ENCODE results near the gene ZFPM1.
"Not testable (repeated sequence)": the region's sequence is repeated elsewhere in the genome, so short reads cannot be mapped to it uniquely, and the experiment has no call there.

The ZFPM1 gene

DNA sequence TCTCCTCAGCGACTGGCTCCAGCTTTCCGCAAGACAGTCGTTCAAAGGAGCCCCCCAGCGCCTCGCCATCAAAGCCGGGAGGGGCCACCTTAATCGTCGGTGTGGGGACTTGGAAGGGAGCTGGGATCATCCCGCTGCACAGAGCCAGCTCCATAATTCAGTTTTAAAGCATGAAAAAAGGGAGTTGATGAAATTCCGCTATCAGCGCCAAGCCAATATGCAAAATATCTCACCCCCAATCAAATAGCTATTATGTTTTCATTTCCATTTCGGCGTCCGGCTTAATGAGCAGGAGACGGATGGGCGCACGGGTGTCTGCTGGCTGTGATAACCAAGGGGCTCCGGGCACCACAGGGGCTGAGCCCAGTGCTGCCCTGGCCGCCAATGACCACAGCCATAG, 27.7 kb downstream of the ZFPM1 start:
- DNase-seq (ENCODE audit: low read depth): no peak

GRCh38 chr16:88481851-88482250, 28.8 kb downstream of the ZFPM1 start:
- DNase-seq (ENCODE audit: low read depth): no peak

GRCh38 chr16:88482630-88483391, 29.7 kb downstream of the ZFPM1 start:
- DNase-seq (ENCODE audit: low read depth): no peak

- no peak for DNase-seq (ENCODE audit: low read depth)
These were observed 30.2 kb downstream of the ZFPM1 start for GRCh38 chr16:88483392-88483641.

DNA sequence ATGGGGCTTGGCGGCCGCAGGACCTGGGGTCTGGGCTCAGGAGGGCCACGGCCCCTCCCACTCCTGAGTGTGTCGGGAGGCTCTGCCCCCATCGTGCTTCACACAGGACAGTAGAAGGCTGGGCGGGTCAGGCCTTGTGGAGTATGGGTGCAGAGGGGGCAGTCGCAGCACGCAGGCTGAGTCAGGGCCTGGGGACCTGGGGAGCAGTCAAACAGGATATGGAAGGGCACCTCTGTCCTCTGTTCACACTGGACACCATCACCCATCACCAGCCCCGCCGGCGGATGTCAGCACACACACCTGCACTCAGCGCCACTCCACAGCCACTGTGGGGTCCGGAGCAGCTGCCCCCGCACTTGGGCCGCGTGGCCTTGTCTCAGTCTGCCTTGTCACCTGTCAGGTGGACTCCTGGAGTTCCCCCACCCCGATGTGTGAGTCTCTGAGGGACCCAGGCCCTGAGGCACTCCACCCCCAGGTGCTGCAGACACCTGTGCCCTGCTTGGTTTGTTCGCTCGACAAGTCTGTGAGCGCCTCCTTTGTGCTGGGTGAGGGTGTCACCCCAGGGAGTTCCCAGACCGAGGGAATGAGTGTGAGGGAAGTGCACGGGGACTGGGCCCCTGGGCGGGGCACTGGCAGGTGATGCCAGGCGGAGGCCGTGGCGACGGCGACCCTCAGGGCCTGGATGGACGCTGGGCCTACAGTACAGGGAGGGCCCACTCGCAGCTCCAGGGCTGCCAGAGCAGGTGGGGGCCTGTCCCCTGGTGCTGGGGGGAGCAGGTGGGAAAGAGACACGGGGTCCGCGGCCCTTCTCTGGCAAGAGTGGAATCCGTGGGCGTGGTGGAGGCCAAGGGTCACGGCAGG, 31.7 kb downstream of the ZFPM1 start:
- no peak for DNase-seq (ENCODE audit: low read depth)

DNA sequence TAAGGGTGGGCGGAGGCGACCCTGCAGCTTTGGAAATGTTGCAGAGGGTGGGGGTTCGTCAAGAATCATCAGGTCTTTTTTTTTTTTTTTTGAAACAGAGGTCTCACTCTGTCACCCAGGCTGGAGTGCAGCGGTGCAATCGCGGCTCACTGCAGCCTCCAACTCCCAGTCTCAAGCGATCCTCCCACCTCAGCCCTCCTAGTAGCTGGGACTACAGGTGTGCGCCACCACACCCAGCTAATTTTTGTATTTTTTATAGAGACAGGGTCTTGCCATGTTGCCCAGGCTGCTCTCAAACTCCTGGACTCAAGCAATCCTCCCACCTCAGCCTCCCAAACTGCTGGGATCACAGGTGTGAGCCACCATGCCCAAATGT, 32.3 kb downstream of the ZFPM1 start:
- not testable (repeated sequence) for DNase-seq (ENCODE audit: low read depth)

GRCh38 chr16:88486398-88487123, 33.5 kb downstream of the ZFPM1 start:
- no peak for DNase-seq (ENCODE audit: low read depth)

DNA sequence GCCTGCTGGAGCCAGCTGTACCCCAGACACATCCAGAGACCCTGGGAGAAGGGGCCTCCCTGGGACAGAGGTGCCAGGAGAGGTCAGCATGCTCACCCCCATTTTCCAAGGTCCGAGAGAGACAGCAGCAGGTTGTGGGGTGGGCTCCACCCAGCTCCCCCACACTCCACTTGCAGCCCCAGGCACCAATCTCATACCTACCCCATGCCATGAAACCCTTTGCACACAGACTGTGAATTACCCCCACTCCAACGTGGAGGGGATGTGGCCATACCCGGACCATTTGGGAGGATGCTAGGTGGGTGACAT, 34.0 kb downstream of the ZFPM1 start:
- DNase-seq (ENCODE audit: low read depth): no peak

- no peak for DNase-seq (ENCODE audit: low read depth)
These were observed 35.1 kb downstream of the ZFPM1 start for GRCh38 chr16:88487920-88488851.

DNA sequence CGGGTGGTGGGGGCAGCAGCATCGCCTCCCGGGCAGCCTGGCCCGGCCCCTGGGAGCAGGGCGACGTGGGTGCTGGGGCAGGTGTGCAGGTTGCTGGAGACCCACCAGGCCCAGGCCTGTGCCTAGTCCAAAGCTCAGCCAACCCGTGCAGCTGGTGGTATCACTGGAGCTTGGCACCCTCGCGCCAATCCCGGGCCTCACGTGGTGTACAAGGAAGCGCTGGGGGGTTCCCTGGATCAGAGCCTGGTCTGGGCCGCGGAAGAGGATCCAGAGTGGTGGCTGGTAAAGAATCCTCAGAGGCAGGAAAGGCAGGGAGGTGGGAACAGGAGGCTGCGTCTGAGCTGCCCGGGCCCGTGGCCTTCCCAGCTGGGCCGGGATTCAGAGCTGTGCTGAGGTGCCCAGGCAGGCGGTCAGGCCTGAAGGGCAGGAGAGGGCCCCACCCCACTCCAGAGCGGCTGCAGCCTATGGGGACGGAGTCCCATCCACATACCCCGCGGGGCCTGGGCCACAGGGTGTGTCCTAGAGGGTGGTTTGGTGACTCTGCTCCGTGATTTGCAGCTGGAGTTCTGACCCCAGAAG, 36.2 kb downstream of the ZFPM1 start:
- DNase-seq (ENCODE audit: low read depth): no peak

DNA sequence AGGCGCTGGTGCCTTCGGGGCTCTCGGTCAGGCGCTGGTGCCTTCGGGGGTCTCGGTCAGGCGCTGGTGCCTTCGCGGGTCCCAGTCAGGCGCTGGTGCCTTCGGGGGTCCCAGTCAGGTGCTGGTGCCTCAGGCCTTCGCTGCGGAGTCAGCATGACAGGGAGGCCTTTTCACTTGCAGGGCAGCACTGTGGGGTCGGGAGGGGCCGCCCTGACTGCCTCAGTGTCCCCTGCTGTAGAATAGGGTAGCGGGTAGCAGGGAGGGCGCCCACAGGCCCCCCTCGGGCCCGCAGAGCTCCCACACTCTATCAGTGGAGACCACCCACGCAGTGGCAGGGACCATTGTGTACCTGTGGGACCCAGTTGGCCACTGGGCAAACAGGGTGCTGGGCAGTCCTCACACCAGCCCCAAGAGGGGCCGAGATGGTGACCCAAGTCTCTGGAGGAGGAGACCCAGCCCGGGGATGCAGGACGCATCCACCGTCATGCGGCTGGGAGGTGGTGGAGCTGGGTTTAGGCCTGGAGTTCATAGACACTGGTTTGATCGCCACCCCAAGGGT, 38.0 kb downstream of the ZFPM1 start:
- DNase-seq (ENCODE audit: low read depth): no peak

GRCh38 chr16:88491560-88492310, 38.7 kb downstream of the ZFPM1 start:
- no peak for DNase-seq (ENCODE audit: low read depth)

DNA sequence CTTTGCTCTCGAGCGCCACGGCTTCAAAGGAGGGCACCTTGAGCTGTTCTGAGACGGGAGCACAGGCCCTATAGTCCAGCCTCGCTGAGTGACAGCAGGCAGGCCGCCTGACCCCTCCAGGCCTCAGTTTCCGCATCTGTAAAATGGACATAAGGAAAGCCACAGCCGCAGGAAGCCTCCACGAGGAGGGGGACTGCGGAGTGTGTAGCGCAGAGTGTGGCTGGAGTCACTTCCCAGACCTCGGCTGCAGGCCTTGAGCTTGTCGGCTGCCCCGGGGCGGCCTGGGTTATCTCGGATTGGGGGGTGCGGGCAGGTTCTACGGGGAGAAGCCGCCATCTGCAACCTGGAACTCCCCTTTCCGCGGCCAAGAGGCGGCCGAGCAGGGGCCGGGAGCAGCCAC, 40.8 kb downstream of the ZFPM1 start:
- DNase-seq (ENCODE audit: low read depth): no peak

- no peak for DNase-seq (ENCODE audit: low read depth)
These were observed 41.5 kb downstream of the ZFPM1 start for GRCh38 chr16:88494335-88495154.

GRCh38 chr16:88495268-88495772, 42.2 kb downstream of the ZFPM1 start:
- DNase-seq (ENCODE audit: low read depth): no peak

- DNase-seq (ENCODE audit: low read depth): no peak
These were observed 44.7 kb downstream of the ZFPM1 start for GRCh38 chr16:88497561-88498462.

DNA sequence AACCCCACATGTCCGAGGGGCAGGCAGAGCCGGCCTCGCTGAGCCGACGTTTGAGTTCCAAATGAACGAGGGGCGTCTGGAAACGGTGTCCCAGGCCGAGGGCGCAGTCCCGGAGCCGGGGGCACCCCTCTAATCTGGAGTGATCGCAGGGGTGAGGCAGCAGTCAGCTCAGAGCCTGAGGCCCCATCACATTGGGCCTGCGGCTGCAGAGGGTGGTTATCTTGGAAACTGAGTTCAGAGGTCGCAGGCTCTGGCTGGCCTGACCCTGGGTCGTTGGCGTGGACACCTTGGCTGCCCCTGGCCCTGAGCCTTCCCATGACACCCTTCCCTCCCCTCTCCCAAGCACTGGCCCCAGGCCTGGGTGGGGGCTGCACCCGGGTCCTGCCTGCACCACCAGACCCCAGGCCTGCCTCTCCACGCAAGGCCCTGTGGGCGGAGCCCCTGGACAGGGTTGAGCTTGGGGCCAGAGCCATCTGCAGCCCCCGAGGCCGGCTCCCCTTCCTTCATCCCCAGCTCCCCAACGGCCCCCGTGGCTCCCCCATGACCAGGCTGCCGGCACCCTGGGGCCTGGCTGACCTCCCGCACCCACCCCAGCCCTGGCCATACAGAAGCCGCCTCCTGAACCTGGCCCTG, 45.6 kb downstream of the ZFPM1 start:
- DNase-seq (ENCODE audit: low read depth): no peak

DNA sequence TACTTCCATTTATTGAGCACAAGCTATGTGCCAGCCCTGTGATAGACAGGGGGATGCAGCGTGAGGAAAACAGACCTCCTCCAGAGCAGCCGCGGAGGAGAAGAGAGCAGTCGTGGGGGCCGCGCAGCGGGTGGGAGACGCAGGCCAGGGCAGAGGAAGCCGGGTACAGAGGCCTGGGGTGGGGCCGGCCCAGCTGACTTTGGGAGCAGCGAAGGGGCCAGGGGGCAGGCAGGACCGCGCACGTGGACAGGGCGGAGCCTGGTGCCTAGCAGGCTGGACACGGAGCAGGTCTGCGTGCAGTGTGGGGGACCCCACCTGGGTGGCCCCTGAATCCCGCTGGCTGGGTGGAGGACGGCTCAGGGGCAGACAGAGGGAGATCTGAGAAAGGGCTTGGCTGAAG, 46.2 kb downstream of the ZFPM1 start:
- no peak for DNase-seq (ENCODE audit: low read depth)

Measured in activated T-helper 9 cell treated with anti-CD3 and anti-CD28 coated beads, Interleukin-2, amount 50 U/mL, for 16 hours (primary cell).